Lung (tissue), 12 donors: Measurements from ENCODE around the gene MKLN1. TPM values are rescaled to one million over a fixed set of nuclear protein-coding genes. Genes with fewer than 3 reads are reported as not detected.

Experiments used
- ATAC-seq: fragments of 200-7000 bp; cut with Tn5 transposase; one replicate; pipeline ENCODE4 v1.9.1; 2020; ENCODE audit warnings: moderate number of reproducible peaks; ENCODE audit not compliant: insufficient read depth, low FRiP score
- DNase-seq, 3 donors: peaks; one replicate each; pipeline ENCODE4 v3.0.0-alpha.2; 2013 to 2017
- H3K27ac ChIP-seq, 2 donors: one replicate each; pipeline ENCODE4 v1.5.1; 2013; ENCODE audit warnings: mild to moderate bottlenecking in 2 of 2, moderate library complexity in 2 of 2, control low read depth in 1 of 2, inconsistent platforms in 1 of 2, low read depth in 1 of 2, low read length in 1 of 2
- H3K27me3 ChIP-seq, 3 donors: one replicate each; pipeline ENCODE4 v1.5.1; 2013; ENCODE audit warnings: low read length in 2 of 3; ENCODE audit not compliant: control insufficient read depth in 3 of 3, insufficient read depth in 3 of 3
- H3K36me3 ChIP-seq, 4 donors: one replicate each; pipeline ENCODE4 v1.5.1; 2013; ENCODE audit warnings: low read length in 4 of 4, mild to moderate bottlenecking in 1 of 4, moderate library complexity in 1 of 4; ENCODE audit not compliant: control insufficient read depth in 4 of 4, insufficient read depth in 4 of 4
- H3K4me1 ChIP-seq, 5 donors: one replicate each; pipeline ENCODE4 v1.5.1; 2013; ENCODE audit warnings: low read length in 5 of 5, mild to moderate bottlenecking in 2 of 5, moderate library complexity in 1 of 5; ENCODE audit not compliant: control insufficient read depth in 5 of 5, insufficient read depth in 5 of 5
- H3K4me3 ChIP-seq: one replicate; pipeline ENCODE4 v1.5.1; 2013; ENCODE audit warnings: mild to moderate bottlenecking, control low read depth, moderate library complexity
- H3K9ac ChIP-seq, 2 donors: one replicate each; pipeline ENCODE4 v1.5.1; 2013; ENCODE audit warnings: low read length in 2 of 2, control low read depth in 1 of 2; ENCODE audit not compliant: insufficient read depth in 1 of 2
- H3K9me3 ChIP-seq, 4 donors: one replicate each; pipeline ENCODE4 v1.5.1; 2013; ENCODE audit warnings: low read length in 3 of 4, mild to moderate bottlenecking in 1 of 4, moderate library complexity in 1 of 4; ENCODE audit not compliant: control insufficient read depth in 4 of 4, insufficient read depth in 3 of 4
- CTCF ChIP-seq: IDR thresholded peaks from 2 replicates; pipeline ENCODE4 v1.5.1; 2012; ENCODE audit warnings: mild to moderate bottlenecking; ENCODE audit errors: control extremely low read depth, extremely low read depth
- WGBS, 2 donors: extraction: QIAGEN DNeasy Blood & Tissue Kit; methylation state at CpG; one replicate each; pipeline ENCODE4 v1.1.7; 2013; 5-methylcytosine and 5-hydroxymethylcytosine counted together
- polyA plus RNA-seq, 2 donors: library from polyadenylated mRNA; stranded (reverse); fragments of 200-250 nt; gene quantifications; one replicate each; pipeline ENCODE4 v1.2.1, GENCODE V29; 2013
- total RNA-seq, 2 donors: library from RNA; depleted of rRNA in 1 of 2; stranded (reverse); fragments of >200 nt in 1 of 2; gene quantifications; one replicate each; pipeline ENCODE4 v1.2.1, GENCODE V29; 2014 to 2021
- donor health status: control.
- donor health status: control.
- donor health status: Bipolar disorder and iron deficiency.
- donor health status: healthy.
- donor health status: DM: yes; HTN: yes; CAD: no.

The MKLN1 gene
- total and polyA plus RNA-seq, 4 donors, result 11.6 to 135 (median 27.4) TPM

DNA sequence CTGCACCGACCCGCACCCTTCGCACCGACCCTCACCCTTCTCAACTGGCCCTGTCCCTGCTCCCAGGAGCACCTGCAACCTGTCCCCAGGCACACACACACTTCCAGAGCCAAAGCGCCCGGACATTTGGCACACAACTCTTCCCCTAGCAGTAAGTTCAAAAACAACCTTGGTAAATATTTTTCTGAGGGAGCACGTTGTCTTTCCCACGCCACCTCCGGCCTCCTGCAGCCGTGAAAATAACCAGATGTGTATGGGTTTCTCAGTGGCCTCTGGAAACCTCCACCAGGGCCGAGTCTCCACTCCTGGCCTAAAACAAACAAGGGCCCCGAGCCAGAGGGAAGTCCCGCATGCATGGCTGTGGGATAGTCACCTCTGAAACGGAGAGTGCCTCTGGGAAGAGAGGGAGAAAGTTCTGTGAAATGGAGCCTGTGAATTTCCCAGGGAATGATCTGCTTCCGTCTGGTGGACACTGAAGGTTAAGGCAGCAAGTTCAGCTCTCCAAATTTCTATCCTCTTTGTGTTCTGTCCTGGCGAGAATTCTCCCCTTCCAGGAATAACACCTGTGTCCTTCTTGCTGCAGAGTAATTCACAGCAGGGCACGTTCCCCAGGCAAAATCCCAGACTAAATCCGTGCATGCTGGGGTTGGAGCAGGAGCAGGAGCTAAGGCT, 213.0 kb downstream of the MKLN1 start:
- Histone ChIP-seq H3K4me3 (no peak overlapping the region), H3K9me3 (no peaks in the 10 kb centered on the region), H3K9ac (no peak overlapping the region), H3K27ac (peak overlapping the region; percentile 47 to 48), H3K27me3 (no peaks in the 10 kb centered on the region), H3K4me1 (peaks cover 0 to 26% (median 0%) of the 10 kb centered on the region in 5 donors), H3K36me3 (no peaks in the 10 kb centered on the region)
- TF ChIP-seq CTCF, result no peak
- ATAC-seq (peak; percentile 24), DNase-seq (no peak)
- WGBS, 2 donors, result 57 to 73% methylated on average over 18 of the region's 18 CpGs

DNA sequence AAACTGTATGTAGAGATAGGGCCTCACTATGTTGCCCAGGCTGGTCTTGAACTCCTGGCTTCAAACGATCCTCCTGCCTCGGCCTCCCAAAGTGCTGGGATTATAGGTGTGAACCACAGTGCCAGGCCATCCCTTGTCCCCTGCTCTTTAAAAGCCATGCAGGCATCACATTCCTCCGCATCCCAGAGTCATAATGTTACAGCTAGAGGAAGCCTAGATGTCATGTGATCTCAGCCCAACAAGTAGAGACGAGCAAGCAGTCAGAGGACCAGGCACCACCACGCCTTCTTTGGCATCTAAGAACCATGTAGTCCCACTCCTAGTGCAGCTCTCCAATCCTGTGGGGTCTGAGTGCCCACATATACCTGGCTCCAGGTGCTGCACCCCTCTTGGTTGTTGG, 215.6 kb downstream of the MKLN1 start:
- Histone ChIP-seq H3K27me3 (no peaks in the 10 kb centered on the region), H3K4me3 (no peak overlapping the region), H3K9me3 (no peaks in the 10 kb centered on the region), H3K4me1 (peaks cover 0 to 23% (median 5%) of the 10 kb centered on the region in 5 donors), H3K27ac (peak overlapping the region in 1 of 2 donors; percentile 15), H3K9ac (no peak overlapping the region), H3K36me3 (no peaks in the 10 kb centered on the region)
- ATAC-seq, result no peak
- no peak for TF ChIP-seq CTCF
- DNase-seq, result no peak
- 87 to 90% methylated on average over 5 of the region's 5 CpGs for WGBS, 2 donors

GRCh38 chr7:131544021-131544420, 216.3 kb downstream of the MKLN1 start:
- Histone ChIP-seq H3K4me1 (peaks cover 0 to 18% (median 3%) of the 10 kb centered on the region in 5 donors), H3K27me3 (no peaks in the 10 kb centered on the region), H3K9me3 (no peaks in the 10 kb centered on the region), H3K27ac (peak overlapping the region; percentile 24 to 59), H3K4me3 (no peak overlapping the region), H3K36me3 (no peaks in the 10 kb centered on the region), H3K9ac (no peak overlapping the region)
- no peak for ATAC-seq
- TF ChIP-seq CTCF, result no peak
- 85 to 91% methylated on average over 3 of the region's 3 CpGs for WGBS, 2 donors
- no peak for DNase-seq
